GM10266 (cell line): Measurements from ENCODE around the gene DCDC2B.
"Not testable (repeated sequence)": the region's sequence is repeated elsewhere in the genome, so short reads cannot be mapped to it uniquely, and the experiment has no call there.

Source experiments
- DNase-seq: peaks from one replicate; pipeline ENCODE4 v3.0.0; 2012; ENCODE audit errors: extremely low spot score
- CTCF ChIP-seq: IDR thresholded peaks from 2 replicates; pipeline ENCODE4 v1.5.1; 2012; ENCODE audit warnings: mild to moderate bottlenecking, low read depth; ENCODE audit not compliant: control insufficient read depth, insufficient read depth; ENCODE audit errors: missing control alignments

Gene DCDC2B

GRCh38 chr1:32249831-32250525, 41.1 kb downstream of the DCDC2B start:
- no peak for TF ChIP-seq CTCF
- DNase-seq = peak; percentile 85

- peak; percentile 63 for DNase-seq
- TF ChIP-seq CTCF = no peak
Observed at GRCh38 chr1:32250893-32251716, 42.2 kb downstream of the DCDC2B start, which contains the start of gene LCK. TSS of gene LCK (plus strand) at chr1:32251265. CDS start at chr1:32274330, 23,065 bp downstream.

GRCh38 chr1:32255072-32256071, 46.5 kb downstream of the DCDC2B start:
- no peak for DNase-seq
- no peak for TF ChIP-seq CTCF

GRCh38 chr1:32256473-32257226, 47.8 kb downstream of the DCDC2B start:
- no peak for DNase-seq
- no peak for TF ChIP-seq CTCF

GRCh38 chr1:32257227-32257508, 48.3 kb downstream of the DCDC2B start:
- no peak for TF ChIP-seq CTCF
- DNase-seq = no peak

- not testable (repeated sequence) for DNase-seq
Observed at GRCh38 chr1:32263236-32263593, 54.3 kb downstream of the DCDC2B start.

GRCh38 chr1:32263744-32264143, 54.9 kb downstream of the DCDC2B start:
- TF ChIP-seq CTCF = no peak
- no peak for DNase-seq
